WTC11 (cell line): ENCODE results near the gene ARHGEF37. TPM values are rescaled to one million over a fixed set of nuclear protein-coding genes. Genes with fewer than 3 reads are reported as not detected.

Experiments
- ATAC-seq: fragments of 200-7000 bp; cut with Tn5 transposase; 2 replicates; pipeline ENCODE4 v1.10.0; 2021; ENCODE audit warnings: mild to moderate bottlenecking, moderate library complexity
- CTCF ChIA-PET: fragments of 300-600 bp; sonication (Branson Sonifier 250); formaldehyde crosslinking; loops from one replicate; lab custom pipeline; 2021; ENCODE audit warnings: antibody characterized with exemption; lab: Charles Lee
- POLR2A ChIA-PET: fragments of 350-600 bp; sonication (Branson Sonifier 250); formaldehyde crosslinking; loops from one replicate; lab custom pipeline; 2021; ENCODE audit warnings: antibody characterized with exemption; lab: Charles Lee
- DNase-seq: peaks from one replicate; pipeline ENCODE4 v3.0.0; 2021; ENCODE audit warnings: low spot score
- H3K27ac Mint-ChIP-seq: 2 replicates; pipeline ENCODE4 v1.8.0; 2021; ENCODE audit warnings: mixed read lengths
- H3K27me3 Mint-ChIP-seq: 2 replicates; pipeline ENCODE4 v1.8.0; 2021; ENCODE audit warnings: low read depth, mild to moderate bottlenecking, moderate library complexity, mixed read lengths
- H3K36me3 Mint-ChIP-seq: 2 replicates; pipeline ENCODE4 v1.8.0; 2021; ENCODE audit warnings: mixed read lengths
- H3K4me1 Mint-ChIP-seq: 2 replicates; pipeline ENCODE4 v1.8.0; 2022; ENCODE audit warnings: mixed read lengths
- H3K4me3 Mint-ChIP-seq: 2 replicates; pipeline ENCODE4 v1.8.0; 2021; ENCODE audit warnings: mild to moderate bottlenecking, moderate library complexity, mixed read lengths
- H3K9me3 Mint-ChIP-seq: 2 replicates; pipeline ENCODE4 v1.8.0; 2021; ENCODE audit warnings: mixed read lengths
- ESRRA ChIP-seq: sonication (generic); formaldehyde crosslinking; IDR thresholded peaks from 2 replicates; pipeline ENCODE4 v1.8.1; 2022; ENCODE audit warnings: mild to moderate bottlenecking, missing genetic modification reagents, borderline replicate concordance
- GABPB1 ChIP-seq: sonication (generic); formaldehyde crosslinking; IDR thresholded peaks from 2 replicates; pipeline ENCODE4 v1.8.1; 2023; ENCODE audit warnings: mild to moderate bottlenecking, missing genetic modification reagents
- MYBL2 ChIP-seq: sonication (generic); formaldehyde crosslinking; IDR thresholded peaks from 2 replicates; pipeline ENCODE4 v1.8.1; 2023; ENCODE audit warnings: mild to moderate bottlenecking, moderate library complexity, missing genetic modification reagents
- NFE2L1 ChIP-seq: sonication (generic); formaldehyde crosslinking; IDR thresholded peaks from 2 replicates; pipeline ENCODE4 v1.8.1; 2023; ENCODE audit warnings: missing genetic modification reagents
- NFYB ChIP-seq: sonication (generic); formaldehyde crosslinking; conservative IDR thresholded peaks from 2 replicates; pipeline ENCODE4 v1.8.0; 2022; ENCODE audit warnings: low read depth, missing genetic modification reagents
- SOX15 ChIP-seq: fragments of 250-450 bp; sonication (Bioruptor Pico); IDR thresholded peaks from 2 replicates; pipeline ENCODE4 v1.9.0; 2021; ENCODE audit warnings: mild to moderate bottlenecking
- SP1 ChIP-seq: sonication (generic); formaldehyde crosslinking; conservative IDR thresholded peaks from 2 replicates; pipeline ENCODE4 v1.8.1; 2022; ENCODE audit warnings: missing genetic modification reagents
- ZNF317 ChIP-seq: sonication (generic); formaldehyde crosslinking; IDR thresholded peaks from 2 replicates; pipeline ENCODE4 v1.8.1; 2023; ENCODE audit warnings: low read depth, mild to moderate bottlenecking, moderate library complexity, missing genetic modification reagents, borderline replicate concordance
- total RNA-seq: library from RNA; stranded (reverse); gene quantifications from 3 replicates; pipeline ENCODE4 v1.2.3, GENCODE V29; 2021
- TF ChIP-seq, protein P1 (sequence below): sonication (generic); formaldehyde crosslinking; IDR thresholded peaks from 2 replicates; pipeline ENCODE4 v1.8.0; 2023; ENCODE audit warnings: missing genetic modification reagents, mild to moderate bottlenecking, borderline replicate concordance
- TF ChIP-seq, protein P2 (sequence below): sonication (generic); formaldehyde crosslinking; IDR thresholded peaks from 2 replicates; pipeline ENCODE4 v1.8.0; 2023; ENCODE audit warnings: mild to moderate bottlenecking, missing genetic modification reagents
- TF ChIP-seq, protein P3 (sequence below): fragments of 250-450 bp; sonication (Bioruptor Pico); IDR thresholded peaks from 2 replicates; pipeline ENCODE4 v1.9.0; 2021; ENCODE audit warnings: moderate library complexity, mild to moderate bottlenecking, inconsistent platforms, borderline replicate concordance
- TF ChIP-seq, protein P4 (sequence below): fragments of 250-450 bp; sonication (Bioruptor Pico); IDR thresholded peaks from 2 replicates; pipeline ENCODE4 v2.1.2; 2022; ENCODE audit warnings: mild to moderate bottlenecking, moderate library complexity
- TF ChIP-seq, protein P5 (sequence below): sonication (generic); formaldehyde crosslinking; IDR thresholded peaks from 2 replicates; pipeline ENCODE4 v1.8.0; 2022; ENCODE audit warnings: mild to moderate bottlenecking, missing genetic modification reagents
- TF ChIP-seq, protein P6 (sequence below): fragments of 200-600 bp; IDR thresholded peaks from 2 replicates; pipeline ENCODE4 v1.8.0; 2022; ENCODE audit warnings: antibody characterized with exemption

ARHGEF37 gene
- total RNA-seq, 1 experiment from 2014 or later: 1.1 TPM

DNA sequence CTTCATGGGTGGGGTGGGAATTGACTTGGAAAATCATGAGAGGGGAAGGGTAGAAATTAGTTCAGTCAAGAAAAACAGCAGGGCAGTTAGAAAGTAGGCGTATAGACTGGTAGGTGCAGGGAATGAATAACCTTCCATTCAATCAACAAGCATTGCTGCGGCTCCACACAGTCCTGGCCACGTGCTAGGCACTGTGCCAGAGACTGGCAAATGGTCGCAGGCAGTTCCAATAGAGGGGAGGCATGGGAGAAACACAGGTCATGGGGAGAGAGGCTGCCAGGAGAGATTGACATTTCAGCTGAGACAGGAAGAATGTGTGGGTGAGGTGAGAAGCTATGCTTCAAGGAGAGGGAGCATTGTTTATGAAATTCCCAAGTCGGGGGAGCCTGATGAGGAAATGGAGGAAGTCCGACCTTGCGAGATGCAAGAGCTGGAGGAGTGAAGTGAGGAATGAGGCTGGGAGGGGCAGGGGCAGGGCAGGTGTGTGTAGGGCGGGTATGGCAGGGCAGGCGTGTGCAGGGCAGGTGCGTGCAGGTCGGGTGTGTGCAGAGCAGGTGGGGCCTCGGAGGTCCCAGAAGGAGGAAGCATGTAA is 94.4 kb downstream of the ARHGEF37 start:
- peaks cover 4% of the 10 kb centered on the region; the same call in 1 of the 2 replicates for H3K27me3 Mint-ChIP-seq
- ChIA-PET POLR2A (no interaction called here), CTCF (interaction anchor here (0.8 to 1.3 kb wide), 2 partner anchors 8 to 177 kb away, joined by 3 to 7 read pairs; no protein-coding TSS in a partner anchor)
- DNase-seq: no peak
- H3K27ac Mint-ChIP-seq: no peak overlapping the region
- TF ChIP-seq, protein P1, sequence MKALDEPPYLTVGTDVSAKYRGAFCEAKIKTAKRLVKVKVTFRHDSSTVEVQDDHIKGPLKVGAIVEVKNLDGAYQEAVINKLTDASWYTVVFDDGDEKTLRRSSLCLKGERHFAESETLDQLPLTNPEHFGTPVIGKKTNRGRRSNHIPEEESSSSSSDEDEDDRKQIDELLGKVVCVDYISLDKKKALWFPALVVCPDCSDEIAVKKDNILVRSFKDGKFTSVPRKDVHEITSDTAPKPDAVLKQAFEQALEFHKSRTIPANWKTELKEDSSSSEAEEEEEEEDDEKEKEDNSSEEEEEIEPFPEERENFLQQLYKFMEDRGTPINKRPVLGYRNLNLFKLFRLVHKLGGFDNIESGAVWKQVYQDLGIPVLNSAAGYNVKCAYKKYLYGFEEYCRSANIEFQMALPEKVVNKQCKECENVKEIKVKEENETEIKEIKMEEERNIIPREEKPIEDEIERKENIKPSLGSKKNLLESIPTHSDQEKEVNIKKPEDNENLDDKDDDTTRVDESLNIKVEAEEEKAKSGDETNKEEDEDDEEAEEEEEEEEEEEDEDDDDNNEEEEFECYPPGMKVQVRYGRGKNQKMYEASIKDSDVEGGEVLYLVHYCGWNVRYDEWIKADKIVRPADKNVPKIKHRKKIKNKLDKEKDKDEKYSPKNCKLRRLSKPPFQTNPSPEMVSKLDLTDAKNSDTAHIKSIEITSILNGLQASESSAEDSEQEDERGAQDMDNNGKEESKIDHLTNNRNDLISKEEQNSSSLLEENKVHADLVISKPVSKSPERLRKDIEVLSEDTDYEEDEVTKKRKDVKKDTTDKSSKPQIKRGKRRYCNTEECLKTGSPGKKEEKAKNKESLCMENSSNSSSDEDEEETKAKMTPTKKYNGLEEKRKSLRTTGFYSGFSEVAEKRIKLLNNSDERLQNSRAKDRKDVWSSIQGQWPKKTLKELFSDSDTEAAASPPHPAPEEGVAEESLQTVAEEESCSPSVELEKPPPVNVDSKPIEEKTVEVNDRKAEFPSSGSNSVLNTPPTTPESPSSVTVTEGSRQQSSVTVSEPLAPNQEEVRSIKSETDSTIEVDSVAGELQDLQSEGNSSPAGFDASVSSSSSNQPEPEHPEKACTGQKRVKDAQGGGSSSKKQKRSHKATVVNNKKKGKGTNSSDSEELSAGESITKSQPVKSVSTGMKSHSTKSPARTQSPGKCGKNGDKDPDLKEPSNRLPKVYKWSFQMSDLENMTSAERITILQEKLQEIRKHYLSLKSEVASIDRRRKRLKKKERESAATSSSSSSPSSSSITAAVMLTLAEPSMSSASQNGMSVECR (CRISPR knock-in tag): no peak
- no peak for TF ChIP-seq NFYB (CRISPR knock-in tag)
- TF ChIP-seq GABPB1 (CRISPR knock-in tag): no peak
- TF ChIP-seq MYBL2: no peak
- TF ChIP-seq, protein P2, sequence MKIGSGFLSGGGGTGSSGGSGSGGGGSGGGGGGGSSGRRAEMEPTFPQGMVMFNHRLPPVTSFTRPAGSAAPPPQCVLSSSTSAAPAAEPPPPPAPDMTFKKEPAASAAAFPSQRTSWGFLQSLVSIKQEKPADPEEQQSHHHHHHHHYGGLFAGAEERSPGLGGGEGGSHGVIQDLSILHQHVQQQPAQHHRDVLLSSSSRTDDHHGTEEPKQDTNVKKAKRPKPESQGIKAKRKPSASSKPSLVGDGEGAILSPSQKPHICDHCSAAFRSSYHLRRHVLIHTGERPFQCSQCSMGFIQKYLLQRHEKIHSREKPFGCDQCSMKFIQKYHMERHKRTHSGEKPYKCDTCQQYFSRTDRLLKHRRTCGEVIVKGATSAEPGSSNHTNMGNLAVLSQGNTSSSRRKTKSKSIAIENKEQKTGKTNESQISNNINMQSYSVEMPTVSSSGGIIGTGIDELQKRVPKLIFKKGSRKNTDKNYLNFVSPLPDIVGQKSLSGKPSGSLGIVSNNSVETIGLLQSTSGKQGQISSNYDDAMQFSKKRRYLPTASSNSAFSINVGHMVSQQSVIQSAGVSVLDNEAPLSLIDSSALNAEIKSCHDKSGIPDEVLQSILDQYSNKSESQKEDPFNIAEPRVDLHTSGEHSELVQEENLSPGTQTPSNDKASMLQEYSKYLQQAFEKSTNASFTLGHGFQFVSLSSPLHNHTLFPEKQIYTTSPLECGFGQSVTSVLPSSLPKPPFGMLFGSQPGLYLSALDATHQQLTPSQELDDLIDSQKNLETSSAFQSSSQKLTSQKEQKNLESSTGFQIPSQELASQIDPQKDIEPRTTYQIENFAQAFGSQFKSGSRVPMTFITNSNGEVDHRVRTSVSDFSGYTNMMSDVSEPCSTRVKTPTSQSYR (CRISPR knock-in tag): no peak
- no peak for TF ChIP-seq NFE2L1
- TF ChIP-seq, protein P3, sequence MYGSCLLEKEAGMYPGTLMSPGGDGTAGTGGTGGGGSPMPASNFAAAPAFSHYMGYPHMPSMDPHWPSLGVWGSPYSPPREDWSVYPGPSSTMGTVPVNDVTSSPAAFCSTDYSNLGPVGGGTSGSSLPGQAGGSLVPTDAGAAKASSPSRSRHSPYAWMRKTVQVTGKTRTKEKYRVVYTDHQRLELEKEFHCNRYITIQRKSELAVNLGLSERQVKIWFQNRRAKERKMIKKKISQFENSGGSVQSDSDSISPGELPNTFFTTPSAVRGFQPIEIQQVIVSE (CRISPR knock-in tag): no peak
- TF ChIP-seq, protein P4, sequence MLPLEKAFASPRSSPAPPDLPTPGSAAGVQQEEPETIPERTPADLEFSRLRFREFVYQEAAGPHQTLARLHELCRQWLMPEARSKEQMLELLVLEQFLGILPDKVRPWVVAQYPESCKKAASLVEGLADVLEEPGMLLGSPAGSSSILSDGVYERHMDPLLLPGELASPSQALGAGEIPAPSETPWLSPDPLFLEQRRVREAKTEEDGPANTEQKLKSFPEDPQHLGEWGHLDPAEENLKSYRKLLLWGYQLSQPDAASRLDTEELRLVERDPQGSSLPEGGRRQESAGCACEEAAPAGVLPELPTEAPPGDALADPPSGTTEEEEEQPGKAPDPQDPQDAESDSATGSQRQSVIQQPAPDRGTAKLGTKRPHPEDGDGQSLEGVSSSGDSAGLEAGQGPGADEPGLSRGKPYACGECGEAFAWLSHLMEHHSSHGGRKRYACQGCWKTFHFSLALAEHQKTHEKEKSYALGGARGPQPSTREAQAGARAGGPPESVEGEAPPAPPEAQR: no peak
- TF ChIP-seq, protein P5, sequence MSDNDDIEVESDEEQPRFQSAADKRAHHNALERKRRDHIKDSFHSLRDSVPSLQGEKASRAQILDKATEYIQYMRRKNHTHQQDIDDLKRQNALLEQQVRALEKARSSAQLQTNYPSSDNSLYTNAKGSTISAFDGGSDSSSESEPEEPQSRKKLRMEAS: no peak
- no peak for TF ChIP-seq ESRRA (CRISPR knock-in tag)
- TF ChIP-seq SP1: no peak
- no peak for TF ChIP-seq SOX15 (CRISPR knock-in tag)
- TF ChIP-seq, protein P6, sequence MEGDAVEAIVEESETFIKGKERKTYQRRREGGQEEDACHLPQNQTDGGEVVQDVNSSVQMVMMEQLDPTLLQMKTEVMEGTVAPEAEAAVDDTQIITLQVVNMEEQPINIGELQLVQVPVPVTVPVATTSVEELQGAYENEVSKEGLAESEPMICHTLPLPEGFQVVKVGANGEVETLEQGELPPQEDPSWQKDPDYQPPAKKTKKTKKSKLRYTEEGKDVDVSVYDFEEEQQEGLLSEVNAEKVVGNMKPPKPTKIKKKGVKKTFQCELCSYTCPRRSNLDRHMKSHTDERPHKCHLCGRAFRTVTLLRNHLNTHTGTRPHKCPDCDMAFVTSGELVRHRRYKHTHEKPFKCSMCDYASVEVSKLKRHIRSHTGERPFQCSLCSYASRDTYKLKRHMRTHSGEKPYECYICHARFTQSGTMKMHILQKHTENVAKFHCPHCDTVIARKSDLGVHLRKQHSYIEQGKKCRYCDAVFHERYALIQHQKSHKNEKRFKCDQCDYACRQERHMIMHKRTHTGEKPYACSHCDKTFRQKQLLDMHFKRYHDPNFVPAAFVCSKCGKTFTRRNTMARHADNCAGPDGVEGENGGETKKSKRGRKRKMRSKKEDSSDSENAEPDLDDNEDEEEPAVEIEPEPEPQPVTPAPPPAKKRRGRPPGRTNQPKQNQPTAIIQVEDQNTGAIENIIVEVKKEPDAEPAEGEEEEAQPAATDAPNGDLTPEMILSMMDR: no peak
- TF ChIP-seq ZNF317: no peak
- no peaks in the 10 kb centered on the region for H3K4me1 Mint-ChIP-seq
- ATAC-seq: no peak
- no peak overlapping the region for H3K4me3 Mint-ChIP-seq
- no peaks in the 10 kb centered on the region for H3K36me3 Mint-ChIP-seq
- peaks cover 25% of the 10 kb centered on the region for H3K9me3 Mint-ChIP-seq
